Neural progenitor cell (in vitro differentiated cells): ENCODE measurements around the gene ERC2. TPM values are rescaled to one million over a fixed set of nuclear protein-coding genes. Genes with fewer than 3 reads are reported as not detected.

ENCODE experiments used
- DNase-seq: peaks from one replicate; pipeline ENCODE4 v3.0.0-alpha.2; 2016; ENCODE audit warnings: low spot score
- H2AFZ ChIP-seq: fragments of 200-600 bp; sonication (generic); replicated peaks from 2 replicates; pipeline ENCODE4 v1.6.1; 2016; ENCODE audit warnings: antibody characterized with exemption
- H3F3A ChIP-seq: fragments of 200-600 bp; sonication (generic); 2 replicates; pipeline ENCODE4 v1.6.1; 2016; ENCODE audit warnings: antibody characterized with exemption, low read depth
- H3K27ac ChIP-seq: fragments of 200-600 bp; sonication (generic); 2 replicates; pipeline ENCODE4 v1.5.1; 2016; ENCODE audit warnings: mild to moderate bottlenecking
- H3K27me3 ChIP-seq: fragments of 200-600 bp; sonication (generic); 2 replicates; pipeline ENCODE4 v1.6.1; 2016; ENCODE audit warnings: mild to moderate bottlenecking, moderate library complexity
- H3K36me3 ChIP-seq: fragments of 200-600 bp; sonication (generic); 2 replicates; pipeline ENCODE4 v1.5.1; 2016
- H3K4me1 ChIP-seq: fragments of 200-600 bp; sonication (generic); 2 replicates; pipeline ENCODE4 v1.6.1; 2016; ENCODE audit warnings: mixed run types
- H3K4me2 ChIP-seq: fragments of 200-600 bp; sonication (generic); 2 replicates; pipeline ENCODE4 v1.6.1; 2016
- H3K4me3 ChIP-seq: fragments of 200-600 bp; sonication (generic); 2 replicates; pipeline ENCODE4 v1.5.1; 2016
- H3K79me2 ChIP-seq: fragments of 200-600 bp; sonication (generic); 2 replicates; pipeline ENCODE4 v1.6.1; 2016; ENCODE audit warnings: low read depth
- H3K9ac ChIP-seq: fragments of 200-600 bp; sonication (generic); 2 replicates; pipeline ENCODE4 v1.6.1; 2016
- H3K9me3 ChIP-seq: fragments of 200-600 bp; sonication (generic); 2 replicates; pipeline ENCODE4 v1.5.1; 2016; ENCODE audit warnings: low read depth
- H4K20me1 ChIP-seq: fragments of 200-600 bp; sonication (generic); 2 replicates; pipeline ENCODE4 v1.6.1; 2016; ENCODE audit warnings: low read depth
- H3K27ac Mint-ChIP-seq: 3 replicates; pipeline ENCODE4 v1.8.0; 2021; ENCODE audit warnings: mixed read lengths
- H3K27me3 Mint-ChIP-seq: 2 replicates; pipeline ENCODE4 v1.8.0; 2022; ENCODE audit warnings: low read depth, mild to moderate bottlenecking, inconsistent platforms, moderate library complexity, mixed read lengths; ENCODE audit not compliant: insufficient read depth
- H3K36me3 Mint-ChIP-seq: 3 replicates; pipeline ENCODE4 v1.8.0; 2021; ENCODE audit warnings: mixed read lengths
- H3K4me1 Mint-ChIP-seq: 3 replicates; pipeline ENCODE4 v1.8.0; 2021; ENCODE audit warnings: mixed read lengths
- H3K4me3 Mint-ChIP-seq: 3 replicates; pipeline ENCODE4 v1.8.0; 2021; ENCODE audit warnings: mild to moderate bottlenecking, moderate library complexity, mixed read lengths
- H3K9me3 Mint-ChIP-seq: 3 replicates; pipeline ENCODE4 v1.8.0; 2020; ENCODE audit warnings: mixed read lengths
- CTCF ChIP-seq: fragments of 200-600 bp; sonication (generic); IDR thresholded peaks from 2 replicates; pipeline ENCODE4 v1.5.1; 2017; ENCODE audit warnings: antibody characterized with exemption, mild to moderate bottlenecking
- EZH2 ChIP-seq: fragments of 200-600 bp; sonication (generic); IDR thresholded peaks from 2 replicates; pipeline ENCODE4 v1.6.1; 2017; ENCODE audit warnings: antibody characterized with exemption, mild to moderate bottlenecking, moderate library complexity
- EZH2phosphoT487 ChIP-seq: fragments of 200-600 bp; sonication (generic); IDR thresholded peaks from 2 replicates; pipeline ENCODE4 v1.6.1; 2017; ENCODE audit warnings: antibody characterized with exemption
- total RNA-seq: library from RNA; depleted of rRNA; stranded (reverse); fragments of >200 nt; gene quantifications from 2 replicates; pipeline ENCODE4 v1.2.3, GENCODE V29; 2015; ENCODE audit warnings: low replicate concordance

Gene ERC2
- total RNA-seq, 1 donor from 2014 or later = 24.8 TPM

DNA sequence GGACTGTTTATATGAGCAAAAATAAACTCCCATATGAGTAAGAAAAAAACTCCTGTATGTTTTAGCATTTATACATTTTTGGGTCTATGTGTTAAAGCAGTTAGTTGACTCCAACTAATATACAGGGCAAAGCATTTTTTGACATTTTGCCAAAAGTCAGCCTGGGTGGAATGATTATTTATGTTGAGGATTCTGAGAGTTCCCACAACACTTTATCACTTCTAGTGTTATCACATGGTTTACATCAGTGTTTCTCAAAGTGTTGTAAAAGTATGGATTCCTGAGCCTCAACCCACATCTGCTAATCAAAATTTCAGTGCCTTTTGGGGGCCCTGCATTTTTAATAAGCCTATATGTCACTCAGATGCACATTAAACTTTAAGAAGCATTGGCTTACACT lies 643.9 kb downstream of the ERC2 start:
- no peak overlapping the region for H3K9ac ChIP-seq
- no peaks in the 10 kb centered on the region for H3F3A ChIP-seq
- no peaks in the 10 kb centered on the region for H3K36me3 ChIP-seq
- no peak overlapping the region for H3K27ac ChIP-seq
- H3K4me1 Mint-ChIP-seq = peaks cover 10% of the 10 kb centered on the region
- no peak overlapping the region for H3K4me3 Mint-ChIP-seq
- H3K27me3 Mint-ChIP-seq = peaks cover 3% of the 10 kb centered on the region
- TF ChIP-seq EZH2phosphoT487 (no peak), CTCF (no peak), EZH2 (no peak)
- no peak overlapping the region for H3K4me2 ChIP-seq
- no peak overlapping the region for H3K27ac Mint-ChIP-seq
- no peaks in the 10 kb centered on the region for H3K79me2 ChIP-seq
- no peaks in the 10 kb centered on the region for H3K27me3 ChIP-seq
- DNase-seq = no peak
- no peaks in the 10 kb centered on the region for H3K9me3 Mint-ChIP-seq
- H3K4me3 ChIP-seq = no peak overlapping the region
- H2AFZ ChIP-seq = no peak overlapping the region
- H3K4me1 ChIP-seq = peaks cover 8% of the 10 kb centered on the region
- H3K9me3 ChIP-seq = no peaks in the 10 kb centered on the region
- peaks cover 2% of the 10 kb centered on the region for H3K36me3 Mint-ChIP-seq
- H4K20me1 ChIP-seq = no peaks in the 10 kb centered on the region

GRCh38 chr3:55823829-55824228 lies 644.4 kb downstream of the ERC2 start:
- H3K9ac ChIP-seq = no peak overlapping the region
- H3K9me3 Mint-ChIP-seq = no peaks in the 10 kb centered on the region
- no peaks in the 10 kb centered on the region for H3F3A ChIP-seq
- no peaks in the 10 kb centered on the region for H4K20me1 ChIP-seq
- H3K4me2 ChIP-seq = no peak overlapping the region
- H3K9me3 ChIP-seq = no peaks in the 10 kb centered on the region
- H3K27ac ChIP-seq = no peak overlapping the region
- H3K4me3 Mint-ChIP-seq = no peak overlapping the region
- no peak overlapping the region for H3K27ac Mint-ChIP-seq
- no peak overlapping the region for H2AFZ ChIP-seq
- no peak overlapping the region for H3K4me3 ChIP-seq
- DNase-seq = no peak
- no peaks in the 10 kb centered on the region for H3K27me3 ChIP-seq
- peaks cover 3% of the 10 kb centered on the region for H3K27me3 Mint-ChIP-seq
- TF ChIP-seq EZH2phosphoT487 (no peak), EZH2 (no peak), CTCF (no peak)
- peaks cover 10% of the 10 kb centered on the region for H3K4me1 Mint-ChIP-seq
- peaks cover 2% of the 10 kb centered on the region for H3K36me3 Mint-ChIP-seq
- peaks cover 8% of the 10 kb centered on the region for H3K4me1 ChIP-seq
- no peaks in the 10 kb centered on the region for H3K79me2 ChIP-seq
- no peaks in the 10 kb centered on the region for H3K36me3 ChIP-seq

DNA sequence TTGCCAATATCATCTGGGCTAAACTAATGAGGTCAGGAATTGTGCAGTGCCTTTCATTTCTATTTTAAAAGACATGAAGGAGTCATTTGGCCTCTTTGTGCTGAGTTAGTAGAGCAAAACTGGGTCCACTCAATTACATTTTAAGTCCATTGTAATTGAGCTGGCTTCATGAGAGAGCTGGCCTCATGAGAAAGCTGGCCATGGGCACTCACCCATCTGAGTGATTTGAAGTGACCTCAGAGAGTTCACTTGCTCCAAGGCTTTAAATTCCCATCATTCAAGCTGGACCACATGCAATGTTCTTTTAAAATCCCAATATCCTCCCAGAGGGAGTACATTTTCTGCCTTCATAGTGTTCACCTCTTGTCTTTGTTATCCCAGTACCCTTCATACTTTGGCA lies 645.3 kb downstream of the ERC2 start:
- no peaks in the 10 kb centered on the region for H3K79me2 ChIP-seq
- no peak for DNase-seq
- H4K20me1 ChIP-seq = no peaks in the 10 kb centered on the region
- H3K4me1 Mint-ChIP-seq = peaks cover 8% of the 10 kb centered on the region
- H3K27ac Mint-ChIP-seq = no peak overlapping the region
- H3K27me3 Mint-ChIP-seq = peaks cover 3% of the 10 kb centered on the region
- no peak overlapping the region for H3K27ac ChIP-seq
- H3K36me3 ChIP-seq = no peaks in the 10 kb centered on the region
- H3K4me2 ChIP-seq = no peak overlapping the region
- TF ChIP-seq EZH2phosphoT487 (no peak), EZH2 (no peak)
- no peaks in the 10 kb centered on the region for H3K9me3 Mint-ChIP-seq
- no peak overlapping the region for H3K4me3 ChIP-seq
- no peak overlapping the region for H3K4me3 Mint-ChIP-seq
- H2AFZ ChIP-seq = no peak overlapping the region
- no peaks in the 10 kb centered on the region for H3K27me3 ChIP-seq
- peaks cover 2% of the 10 kb centered on the region for H3K36me3 Mint-ChIP-seq
- H3K4me1 ChIP-seq = peaks cover 8% of the 10 kb centered on the region
- no peaks in the 10 kb centered on the region for H3K9me3 ChIP-seq
- H3F3A ChIP-seq = no peaks in the 10 kb centered on the region
- H3K9ac ChIP-seq = no peak overlapping the region

DNA sequence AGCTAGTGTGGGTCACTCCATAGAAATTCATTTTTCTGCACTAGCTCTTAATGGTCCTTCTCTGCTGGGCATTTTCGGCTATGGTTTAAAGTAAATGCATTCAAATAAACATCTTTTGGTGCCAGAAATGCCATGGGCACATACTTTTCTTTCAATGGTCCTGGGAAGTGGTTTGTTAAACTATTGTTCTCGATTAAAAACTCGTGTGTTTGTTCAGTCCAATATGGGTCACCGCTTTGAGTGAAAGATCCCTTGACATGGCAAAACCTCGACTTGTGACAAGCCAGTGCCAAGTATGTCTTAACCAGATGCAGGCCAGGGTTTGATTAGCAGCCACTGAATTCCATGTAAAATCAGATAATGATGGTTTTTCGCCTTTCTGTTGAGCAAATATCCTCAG lies 649.3 kb downstream of the ERC2 start:
- Histone ChIP-seq H3K27me3 (no peaks in the 10 kb centered on the region), H3F3A (no peaks in the 10 kb centered on the region), H3K36me3 (no peaks in the 10 kb centered on the region), H3K4me2 (no peak overlapping the region), H3K27ac (no peak overlapping the region), H3K9ac (no peak overlapping the region), H3K9me3 (no peaks in the 10 kb centered on the region), H4K20me1 (no peaks in the 10 kb centered on the region), H2AFZ (no peak overlapping the region), H3K79me2 (no peaks in the 10 kb centered on the region), H3K4me1 (no peaks in the 10 kb centered on the region), H3K4me3 (no peak overlapping the region)
- Mint-ChIP-seq H3K36me3 (peaks cover 2% of the 10 kb centered on the region), H3K4me1 (peaks cover 2% of the 10 kb centered on the region), H3K9me3 (no peaks in the 10 kb centered on the region), H3K4me3 (no peak overlapping the region), H3K27ac (no peak overlapping the region), H3K27me3 (peaks cover 3% of the 10 kb centered on the region)
- no peak for DNase-seq
- TF ChIP-seq CTCF (no peak), EZH2phosphoT487 (no peak), EZH2 (no peak)
